ENCODE results near the gene PLIN1. TPM values are rescaled to one million over a fixed set of nuclear protein-coding genes. Genes with fewer than 3 reads are reported as not detected.

Gene PLIN1
- polyA plus RNA-seq, 1 donor (not counting 4 experiments of a cell fraction or from before 2014, with no cell fraction given): 0.30 TPM

DNA sequence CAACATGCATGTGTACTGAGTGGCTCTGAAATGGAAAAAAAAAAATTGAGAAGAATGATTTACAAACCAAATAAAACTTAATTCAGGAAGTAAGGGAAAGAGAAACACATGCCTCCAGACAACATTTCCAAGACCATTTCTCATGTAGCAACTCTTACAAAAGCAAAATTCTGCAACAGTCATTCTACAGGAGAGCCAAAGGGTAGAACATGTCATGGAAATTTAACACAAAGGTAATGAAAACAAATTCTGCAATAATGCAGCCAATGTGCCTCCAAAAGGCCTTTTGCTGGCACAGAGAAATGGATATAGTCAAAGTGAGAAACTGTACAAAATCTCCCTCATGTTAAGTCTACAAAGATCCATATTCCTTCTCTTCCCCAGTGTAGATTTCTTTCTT lies 7.4 kb upstream of the PLIN1 start:
- H3K9me1 ChIP-seq (ENCODE audit: control insufficient read depth, extremely low read depth, insufficient read depth, low read length): no peaks in the 10 kb centered on the region
- H3K79me2 ChIP-seq (ENCODE audit: control insufficient read depth, insufficient read depth, low read length): no peaks in the 10 kb centered on the region
- H3K27me3 ChIP-seq (ENCODE audit: control insufficient read depth, extremely low read depth, insufficient read depth, low read length): no peaks in the 10 kb centered on the region
- H3K36me3 ChIP-seq (ENCODE audit: control insufficient read depth in 2 of 2, extremely low read depth in 1 of 2, insufficient read depth in 2 of 2, low read length in 2 of 2): no peaks in the 10 kb centered on the region
- FAIRE-seq (no peak), DNase-seq (ENCODE audit: low read depth, low spot score) (no peak)
- no peak overlapping the region for H3K4me3 ChIP-seq (ENCODE audit: control insufficient read depth in 2 of 3, extremely low read depth in 1 of 3, insufficient read depth in 2 of 3, low read depth in 1 of 3, low read length in 3 of 3)
- H2AFZ ChIP-seq (ENCODE audit: control insufficient read depth, low read length): no peak overlapping the region
- no peaks in the 10 kb centered on the region for H3K4me1 ChIP-seq (ENCODE audit: control insufficient read depth, extremely low read depth, insufficient read depth, low read length)
- TF ChIP-seq, protein P1, sequence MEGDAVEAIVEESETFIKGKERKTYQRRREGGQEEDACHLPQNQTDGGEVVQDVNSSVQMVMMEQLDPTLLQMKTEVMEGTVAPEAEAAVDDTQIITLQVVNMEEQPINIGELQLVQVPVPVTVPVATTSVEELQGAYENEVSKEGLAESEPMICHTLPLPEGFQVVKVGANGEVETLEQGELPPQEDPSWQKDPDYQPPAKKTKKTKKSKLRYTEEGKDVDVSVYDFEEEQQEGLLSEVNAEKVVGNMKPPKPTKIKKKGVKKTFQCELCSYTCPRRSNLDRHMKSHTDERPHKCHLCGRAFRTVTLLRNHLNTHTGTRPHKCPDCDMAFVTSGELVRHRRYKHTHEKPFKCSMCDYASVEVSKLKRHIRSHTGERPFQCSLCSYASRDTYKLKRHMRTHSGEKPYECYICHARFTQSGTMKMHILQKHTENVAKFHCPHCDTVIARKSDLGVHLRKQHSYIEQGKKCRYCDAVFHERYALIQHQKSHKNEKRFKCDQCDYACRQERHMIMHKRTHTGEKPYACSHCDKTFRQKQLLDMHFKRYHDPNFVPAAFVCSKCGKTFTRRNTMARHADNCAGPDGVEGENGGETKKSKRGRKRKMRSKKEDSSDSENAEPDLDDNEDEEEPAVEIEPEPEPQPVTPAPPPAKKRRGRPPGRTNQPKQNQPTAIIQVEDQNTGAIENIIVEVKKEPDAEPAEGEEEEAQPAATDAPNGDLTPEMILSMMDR (optimal IDR thresholded peaks at IDR 0.05 in 1 of 3, IDR thresholded peaks at IDR 0.05 in 1 of 3, conservative IDR thresholded peaks at IDR 0.05 in 1 of 3; ENCODE audit: extremely low read depth in 1 of 3, insufficient read depth in 2 of 3, low read length in 3 of 3): no peak
- TF ChIP-seq EZH2 (IDR thresholded peaks at IDR 0.05; ENCODE audit: low read length): no peak
- H4K20me1 ChIP-seq (ENCODE audit: control insufficient read depth, extremely low read depth, insufficient read depth, low read length): no peaks in the 10 kb centered on the region
- no peak overlapping the region for H3K27ac ChIP-seq (ENCODE audit: control insufficient read depth, insufficient read depth, low read length)
- H3K4me2 ChIP-seq (ENCODE audit: control insufficient read depth, extremely low read depth, insufficient read depth, low read depth, low read length): no peak overlapping the region
- no peaks in the 10 kb centered on the region for H3K9me3 ChIP-seq (ENCODE audit: control insufficient read depth, low read depth, low read length)
- dilution Hi-C loops (cut with MboI; ENCODE audit: extremely low pct_ligation_motif_present, low sequenced_read_pairs): no loop called here
- no peak overlapping the region for H3K9ac ChIP-seq (ENCODE audit: control insufficient read depth, extremely low read depth, insufficient read depth, low read length)

DNA sequence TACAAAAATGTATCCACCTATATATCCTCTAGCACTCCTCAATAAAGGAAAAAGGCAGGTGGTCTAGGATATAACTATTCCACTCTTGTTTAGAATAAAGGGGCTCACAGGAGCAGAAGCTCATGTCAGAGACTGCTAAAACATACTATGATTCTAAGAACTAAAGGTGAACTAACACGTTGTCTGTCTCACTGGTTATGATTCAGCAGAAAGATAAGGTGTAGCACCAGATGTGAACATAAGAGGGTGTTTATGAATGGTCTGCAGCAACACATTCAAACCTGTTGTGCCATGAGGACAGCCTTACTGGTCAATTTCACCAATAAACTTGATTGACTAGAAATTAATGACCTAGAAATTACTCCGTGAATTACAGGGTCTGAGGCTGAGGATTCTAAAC lies 6.8 kb upstream of the PLIN1 start:
- no peak for DNase-seq (ENCODE audit: low read depth, low spot score)
- dilution Hi-C loops (cut with MboI; ENCODE audit: extremely low pct_ligation_motif_present, low sequenced_read_pairs): no loop called here

More for the DNA sequence above, 6.8 kb upstream of the PLIN1 start:
- Histone ChIP-seq H3K36me3 (ENCODE audit: control insufficient read depth in 2 of 2, extremely low read depth in 1 of 2, insufficient read depth in 2 of 2, low read length in 2 of 2) (no peaks in the 10 kb centered on the region), H3K9me3 (ENCODE audit: control insufficient read depth, low read depth, low read length) (no peaks in the 10 kb centered on the region), H3K4me3 (ENCODE audit: control insufficient read depth in 2 of 3, extremely low read depth in 1 of 3, insufficient read depth in 2 of 3, low read depth in 1 of 3, low read length in 3 of 3) (no peak overlapping the region), H3K27me3 (ENCODE audit: control insufficient read depth, extremely low read depth, insufficient read depth, low read length) (no peaks in the 10 kb centered on the region), H3K4me1 (ENCODE audit: control insufficient read depth, extremely low read depth, insufficient read depth, low read length) (no peaks in the 10 kb centered on the region), H3K79me2 (ENCODE audit: control insufficient read depth, insufficient read depth, low read length) (no peaks in the 10 kb centered on the region), H2AFZ (ENCODE audit: control insufficient read depth, low read length) (no peak overlapping the region), H3K9me1 (ENCODE audit: control insufficient read depth, extremely low read depth, insufficient read depth, low read length) (no peaks in the 10 kb centered on the region), H4K20me1 (ENCODE audit: control insufficient read depth, extremely low read depth, insufficient read depth, low read length) (no peaks in the 10 kb centered on the region), H3K9ac (ENCODE audit: control insufficient read depth, extremely low read depth, insufficient read depth, low read length) (no peak overlapping the region), H3K27ac (ENCODE audit: control insufficient read depth, insufficient read depth, low read length) (no peak overlapping the region), H3K4me2 (ENCODE audit: control insufficient read depth, extremely low read depth, insufficient read depth, low read depth, low read length) (no peak overlapping the region)
- FAIRE-seq: no peak
- TF ChIP-seq EZH2 (IDR thresholded peaks at IDR 0.05; ENCODE audit: low read length): no peak
- TF ChIP-seq, protein P1 (optimal IDR thresholded peaks at IDR 0.05 in 1 of 3, IDR thresholded peaks at IDR 0.05 in 1 of 3, conservative IDR thresholded peaks at IDR 0.05 in 1 of 3; ENCODE audit: extremely low read depth in 1 of 3, insufficient read depth in 2 of 3, low read length in 3 of 3): no peak
